Neuronal stem cell (in vitro differentiated cells): Measurements from ENCODE around the gene KCTD13. TPM values are rescaled to one million over a fixed set of nuclear protein-coding genes. Genes with fewer than 3 reads are reported as not detected.
A peak's percentile ranks its signal among the peaks of the same experiment; 100 is the strongest.

Experiments
- DNase-seq: peaks from one replicate; pipeline ENCODE4 v3.0.0-alpha.2; 2013; ENCODE audit warnings: low spot score
- H2AFZ ChIP-seq: one replicate; pipeline ENCODE4 v1.6.1; 2013; ENCODE audit warnings: mild to moderate bottlenecking, low read length, inconsistent platforms
- H2AK5ac ChIP-seq: 2 replicates; pipeline ENCODE4 v1.6.1; 2013; ENCODE audit warnings: low read depth, mild to moderate bottlenecking, inconsistent platforms, low read length, moderate library complexity, mixed read lengths
- H2BK120ac ChIP-seq: 2 replicates; pipeline ENCODE4 v1.6.1; 2013; ENCODE audit warnings: low read depth, mild to moderate bottlenecking, inconsistent platforms, low read length, moderate library complexity, mixed read lengths
- H2BK12ac ChIP-seq: one replicate; pipeline ENCODE4 v1.6.1; 2013; ENCODE audit warnings: low read length, inconsistent platforms
- H2BK15ac ChIP-seq: 2 replicates; pipeline ENCODE4 v1.6.1; 2013; ENCODE audit warnings: mild to moderate bottlenecking, low read length, inconsistent platforms, mixed read lengths
- H2BK5ac ChIP-seq: one replicate; pipeline ENCODE4 v1.6.1; 2013; ENCODE audit warnings: inconsistent platforms, mild to moderate bottlenecking, low read length, moderate library complexity
- H3K14ac ChIP-seq: one replicate; pipeline ENCODE4 v1.6.1; 2013; ENCODE audit warnings: low read length, inconsistent platforms
- H3K18ac ChIP-seq: 2 replicates; pipeline ENCODE4 v1.6.1; 2013; ENCODE audit warnings: low read length, inconsistent platforms
- H3K23ac ChIP-seq: 2 replicates; pipeline ENCODE4 v1.6.1; 2013; ENCODE audit warnings: low read depth, mild to moderate bottlenecking, mixed read lengths, low read length, inconsistent platforms; ENCODE audit not compliant: poor library complexity
- H3K27ac ChIP-seq: replicated peaks from 3 replicates; pipeline ENCODE4 v1.5.1; 2013; ENCODE audit warnings: low read length, inconsistent platforms
- H3K27me3 ChIP-seq, 3 experiments: 2 replicates each; pipeline ENCODE4 v1.6.1; 2013; ENCODE audit warnings: low read length in 3 of 3, mild to moderate bottlenecking in 2 of 3, inconsistent platforms in 1 of 3, low read depth in 1 of 3, mixed read lengths in 1 of 3, moderate library complexity in 1 of 3; ENCODE audit not compliant: control insufficient read depth in 3 of 3, insufficient read depth in 3 of 3
- H3K36me3 ChIP-seq, 2 donors: replicated peaks in 1 of 2; 2 replicates each; pipeline ENCODE4 v1.6.1; 2013; ENCODE audit warnings: low read length in 2 of 2; ENCODE audit not compliant: control insufficient read depth in 2 of 2, insufficient read depth in 2 of 2
- H3K4ac ChIP-seq: 2 replicates; pipeline ENCODE4 v1.6.1; 2013; ENCODE audit warnings: inconsistent platforms, mild to moderate bottlenecking, low read length, moderate library complexity
- H3K4me1 ChIP-seq, 2 donors: 1 replicate in 1 of 2; 2 replicates in 1 of 2; pipeline ENCODE4 v1.6.1; 2013; ENCODE audit warnings: low read length in 2 of 2, low read depth in 1 of 2; ENCODE audit not compliant: control insufficient read depth in 2 of 2, insufficient read depth in 1 of 2
- H3K4me2 ChIP-seq: one replicate; pipeline ENCODE4 v1.6.1; 2013; ENCODE audit warnings: mild to moderate bottlenecking, low read length, inconsistent platforms; ENCODE audit not compliant: insufficient read depth, poor library complexity, severe bottlenecking
- H3K4me3 ChIP-seq, 2 donors: 2 replicates each; pipeline ENCODE4 v1.5.1; 2013; ENCODE audit warnings: low read length in 2 of 2, mild to moderate bottlenecking in 2 of 2, inconsistent platforms in 1 of 2, moderate library complexity in 1 of 2
- H3K79me1 ChIP-seq: one replicate; pipeline ENCODE4 v1.6.1; 2013; ENCODE audit warnings: low read depth, mild to moderate bottlenecking, inconsistent platforms, low read length, moderate library complexity
- H3K9ac ChIP-seq: one replicate; pipeline ENCODE4 v1.6.1; 2013; ENCODE audit warnings: mild to moderate bottlenecking, low read depth, low read length, inconsistent platforms; ENCODE audit not compliant: poor library complexity
- H3K9me3 ChIP-seq, 2 donors: replicated peaks in 1 of 2; 2 replicates each; pipeline versions ENCODE3 to v1.6.1; 2013; ENCODE audit warnings: low read length in 2 of 2, mild to moderate bottlenecking in 2 of 2, inconsistent platforms in 1 of 2, low read depth in 1 of 2, mixed read lengths in 1 of 2, moderate library complexity in 1 of 2; ENCODE audit not compliant: control insufficient read depth in 2 of 2, insufficient read depth in 1 of 2
- H4K8ac ChIP-seq: one replicate; pipeline ENCODE4 v1.6.1; 2013; ENCODE audit warnings: low read depth, mild to moderate bottlenecking, inconsistent platforms, low read length, moderate library complexity
- H4K91ac ChIP-seq: one replicate; pipeline ENCODE4 v1.6.1; 2013; ENCODE audit warnings: low read length, low read depth, mild to moderate bottlenecking, inconsistent platforms; ENCODE audit not compliant: poor library complexity
- WGBS, 2 donors: extraction: QIAGEN DNeasy Blood & Tissue Kit; methylation state at CpG; one replicate each; pipeline ENCODE4 v1.1.7; 2013; ENCODE audit warnings: missing lambda C conversion rate in 2 of 2, mixed read lengths in 1 of 2; ENCODE audit not compliant: insufficient read length in 2 of 2, insufficient replicate concordance in 1 of 2; ENCODE audit errors: extremely low coverage in 2 of 2; 5-methylcytosine and 5-hydroxymethylcytosine counted together
- polyA plus RNA-seq, 2 experiments: library from polyadenylated mRNA; stranded (reverse); fragments of 200-250 nt; gene quantifications; one replicate each; pipeline ENCODE4 v1.2.3, GENCODE V29; 2013

Gene KCTD13
- polyA plus RNA-seq (2013, experiment 1 of 2): 14.0 TPM
- 13.4 TPM for polyA plus RNA-seq (2013, experiment 2 of 2)

GRCh38 chr16:29925781-29926710 lies at the start of gene KCTD13:
Gene KCTD13 (minus strand): TSS chr16:29926226. CDS start chr16:29926033, 193 bp downstream.
- peak within 1 kb of the TSS; percentile 45 for H2BK15ac ChIP-seq
- no CpG with 5 or more reads among the region's 89 CpGs for WGBS, 2 donors
- peak within 1 kb of the TSS; percentile 89 for H3K4ac ChIP-seq
- peak within 1 kb of the TSS; percentile 83 for H2BK5ac ChIP-seq
- H3K4me3 ChIP-seq: peak within 1 kb of the TSS; percentile 69 to 90
- H3K18ac ChIP-seq: peak within 1 kb of the TSS; percentile 99
- H3K4me2 ChIP-seq: peak within 1 kb of the TSS; percentile 83
- peak within 1 kb of the TSS; percentile 93 for H2AFZ ChIP-seq
- H2BK12ac ChIP-seq: no peak within 1 kb of the TSS
- peak within 1 kb of the TSS; percentile 71 for H3K14ac ChIP-seq
- H3K36me3 ChIP-seq: peaks cover 6 to 21% of the 10 kb centered on the region in 2 donors
- H4K8ac ChIP-seq: no peak within 1 kb of the TSS
- H3K4me1 ChIP-seq: peaks cover 5 to 14% of the 10 kb centered on the region in 2 donors
- H3K23ac ChIP-seq: peak within 1 kb of the TSS; percentile 100
- no peak within 1 kb of the TSS for H4K91ac ChIP-seq
- peaks cover 10% of the 10 kb centered on the region for H3K79me1 ChIP-seq
- H2AK5ac ChIP-seq: peak within 1 kb of the TSS; percentile 93
- peak within 1 kb of the TSS; percentile 42 for H2BK120ac ChIP-seq
- no peaks in the 10 kb centered on the region for H3K27me3 ChIP-seq
- DNase-seq: peak; percentile 96
- H3K9ac ChIP-seq: peak within 1 kb of the TSS; percentile 99
- H3K27ac ChIP-seq: peak within 1 kb of the TSS; percentile 82
- H3K9me3 ChIP-seq: no peaks in the 10 kb centered on the region

- Histone ChIP-seq H4K8ac (no peak overlapping the region), H3K14ac (no peak overlapping the region), H3K18ac (no peak overlapping the region), H3K27me3 (no peaks in the 10 kb centered on the region), H2AFZ (no peak overlapping the region), H3K9me3 (peaks cover 9 to 10% of the 10 kb centered on the region in 2 donors), H2AK5ac (no peak overlapping the region), H3K79me1 (peaks cover 13% of the 10 kb centered on the region), H3K4ac (no peak overlapping the region), H3K27ac (no peak overlapping the region), H2BK12ac (no peak overlapping the region), H2BK15ac (no peak overlapping the region), H2BK120ac (no peak overlapping the region), H2BK5ac (no peak overlapping the region), H4K91ac (no peak overlapping the region), H3K4me3 (peak overlapping the region; percentile 78 to 97), H3K9ac (no peak overlapping the region), H3K36me3 (peaks cover 26 to 54% of the 10 kb centered on the region in 2 donors), H3K23ac (no peak overlapping the region), H3K4me2 (peak overlapping the region; percentile 80), H3K4me1 (peaks cover 18 to 23% of the 10 kb centered on the region in 2 donors)
- no peak for DNase-seq
- no CpG with 5 or more reads among the region's 5 CpGs for WGBS, 2 donors
These were observed 49.1 kb upstream of the KCTD13 start for GRCh38 chr16:29975134-29975538.

- no peak overlapping the region for H3K27ac ChIP-seq
- H3K79me1 ChIP-seq: peaks cover 13% of the 10 kb centered on the region
- H3K9ac ChIP-seq: peak overlapping the region; percentile 91
- no peak overlapping the region for H4K91ac ChIP-seq
- peaks cover 9 to 10% of the 10 kb centered on the region in 2 donors for H3K9me3 ChIP-seq
- H4K8ac ChIP-seq: no peak overlapping the region
- peaks cover 18 to 23% of the 10 kb centered on the region in 2 donors for H3K4me1 ChIP-seq
- peaks cover 24 to 54% of the 10 kb centered on the region in 2 donors for H3K36me3 ChIP-seq
- H2BK5ac ChIP-seq: peak overlapping the region; percentile 78
- H2AK5ac ChIP-seq: no peak overlapping the region
- peak overlapping the region; percentile 87 for H2AFZ ChIP-seq
- no peak overlapping the region for H3K14ac ChIP-seq
- no peak overlapping the region for H3K23ac ChIP-seq
- H3K27me3 ChIP-seq: no peaks in the 10 kb centered on the region
- H3K4me2 ChIP-seq: peak overlapping the region; percentile 80
- H3K4me3 ChIP-seq: peak overlapping the region; percentile 78 to 97
- no peak overlapping the region for H2BK15ac ChIP-seq
- peak overlapping the region; percentile 46 for H3K18ac ChIP-seq
- WGBS, 2 donors: no CpG with 5 or more reads among the region's 31 CpGs
- H2BK120ac ChIP-seq: no peak overlapping the region
- DNase-seq: no peak
- no peak overlapping the region for H2BK12ac ChIP-seq
- no peak overlapping the region for H3K4ac ChIP-seq
These were observed 48.5 kb upstream of the KCTD13 start for GRCh38 chr16:29974291-29975133.
